DOHH2 (cell line): Measurements from ENCODE around the gene UNC50.

Experiments
- H3F3A ChIP-seq: fragments of 200-600 bp; sonication (generic), shearing (Covaris generic); 2 replicates; pipeline ENCODE4 v1.6.0; 2016; ENCODE audit warnings: antibody characterized with exemption, mild to moderate bottlenecking; ENCODE audit not compliant: control insufficient read depth, insufficient read depth
- H3K27ac ChIP-seq: fragments of 200-600 bp; sonication (generic); 2 replicates; pipeline ENCODE4 v1.5.1; 2014; ENCODE audit warnings: low read depth, mild to moderate bottlenecking, low read length, moderate library complexity
- H3K27me3 ChIP-seq: fragments of 200-600 bp; sonication (generic); 2 replicates; pipeline ENCODE4 v1.6.1; 2014; ENCODE audit warnings: mild to moderate bottlenecking, low read length, mixed read lengths; ENCODE audit not compliant: control insufficient read depth
- H3K36me3 ChIP-seq: fragments of 200-600 bp; sonication (generic); 2 replicates; pipeline ENCODE4 v1.6.1; 2014; ENCODE audit warnings: mild to moderate bottlenecking, low read length, moderate library complexity, mixed read lengths; ENCODE audit not compliant: control insufficient read depth
- H3K4me1 ChIP-seq: fragments of 200-600 bp; sonication (generic); 2 replicates; pipeline ENCODE4 v1.6.1; 2014; ENCODE audit warnings: mild to moderate bottlenecking, low read length, mixed read lengths; ENCODE audit not compliant: control insufficient read depth
- H3K4me2 ChIP-seq: fragments of 200-600 bp; sonication (generic); 2 replicates; pipeline ENCODE4 v1.6.0; 2014; ENCODE audit warnings: mild to moderate bottlenecking, low read length, moderate library complexity
- H3K4me3 ChIP-seq: fragments of 200-600 bp; sonication (generic); 2 replicates; pipeline ENCODE4 v1.5.1; 2014; ENCODE audit warnings: mild to moderate bottlenecking, low read length, mixed read lengths
- H3K79me2 ChIP-seq: fragments of 200-600 bp; sonication (generic); 2 replicates; pipeline ENCODE4 v1.6.1; 2014; ENCODE audit warnings: mild to moderate bottlenecking, low read length, mixed read lengths; ENCODE audit not compliant: control insufficient read depth
- H3K9me2 ChIP-seq: fragments of 200-600 bp; sonication (generic); replicated peaks from 2 replicates; pipeline ENCODE4 v1.6.1; 2014; ENCODE audit warnings: mild to moderate bottlenecking, low read length, mixed read lengths; ENCODE audit not compliant: control insufficient read depth
- H3K9me3 ChIP-seq: fragments of 200-600 bp; sonication (generic); 2 replicates; pipeline ENCODE4 v1.6.1; 2014; ENCODE audit warnings: antibody characterized with exemption, low read length, mixed read lengths; ENCODE audit not compliant: control insufficient read depth, insufficient read depth
- H4K20me1 ChIP-seq: fragments of 200-600 bp; sonication (generic); 2 replicates; pipeline ENCODE4 v1.6.0; 2014; ENCODE audit warnings: low read depth, mild to moderate bottlenecking, antibody characterized with exemption, low read length, moderate library complexity; ENCODE audit not compliant: control insufficient read depth, insufficient read depth
- EZH2phosphoT487 ChIP-seq: fragments of 200-600 bp; sonication (generic); IDR thresholded peaks from 2 replicates; pipeline ENCODE4 v1.6.1; 2017; ENCODE audit warnings: borderline replicate concordance, mild to moderate bottlenecking, antibody characterized with exemption, low read length, moderate library complexity, mixed read lengths
- TF ChIP-seq, protein P1 (sequence below): fragments of 200-600 bp; sonication (generic); IDR thresholded peaks from one replicate; pipeline ENCODE4 v1.5.1; 2014; ENCODE audit warnings: antibody characterized with exemption, mild to moderate bottlenecking, low read depth, low read length; ENCODE audit not compliant: poor library complexity, severe bottlenecking

The UNC50 gene

DNA sequence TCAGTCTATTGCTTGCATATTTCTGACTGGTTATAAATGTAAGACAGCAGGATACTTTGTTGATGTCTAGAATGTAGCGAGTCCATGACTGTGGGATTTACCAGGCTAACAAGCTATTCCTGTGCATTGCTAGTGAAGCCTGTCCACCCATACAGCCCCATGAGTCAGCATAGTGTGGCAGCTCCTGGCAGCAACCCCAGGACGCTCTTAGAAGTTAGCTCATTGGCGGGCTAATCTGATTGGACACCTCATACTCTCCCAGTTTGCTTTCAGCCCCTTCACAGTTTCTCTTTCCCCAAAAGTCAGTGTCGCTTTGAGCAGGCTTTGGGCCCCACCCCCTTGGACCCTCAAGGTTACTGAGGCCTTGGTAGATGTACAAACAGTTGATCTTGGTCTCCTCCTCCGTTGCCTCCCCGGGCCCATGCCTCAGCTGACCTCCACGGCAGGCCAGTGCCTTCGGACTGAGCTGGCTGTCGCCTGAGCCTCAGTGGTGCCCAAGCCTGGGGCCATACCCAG is 48.1 kb upstream of the UNC50 start:
- no peaks in the 10 kb centered on the region for H3F3A ChIP-seq
- H3K27ac ChIP-seq, result no peak overlapping the region
- H3K4me3 ChIP-seq, result no peak overlapping the region
- no peak overlapping the region for H3K4me2 ChIP-seq
- H4K20me1 ChIP-seq, result no peaks in the 10 kb centered on the region
- H3K27me3 ChIP-seq, result no peaks in the 10 kb centered on the region
- no peak for TF ChIP-seq EZH2phosphoT487
- TF ChIP-seq, protein P1, sequence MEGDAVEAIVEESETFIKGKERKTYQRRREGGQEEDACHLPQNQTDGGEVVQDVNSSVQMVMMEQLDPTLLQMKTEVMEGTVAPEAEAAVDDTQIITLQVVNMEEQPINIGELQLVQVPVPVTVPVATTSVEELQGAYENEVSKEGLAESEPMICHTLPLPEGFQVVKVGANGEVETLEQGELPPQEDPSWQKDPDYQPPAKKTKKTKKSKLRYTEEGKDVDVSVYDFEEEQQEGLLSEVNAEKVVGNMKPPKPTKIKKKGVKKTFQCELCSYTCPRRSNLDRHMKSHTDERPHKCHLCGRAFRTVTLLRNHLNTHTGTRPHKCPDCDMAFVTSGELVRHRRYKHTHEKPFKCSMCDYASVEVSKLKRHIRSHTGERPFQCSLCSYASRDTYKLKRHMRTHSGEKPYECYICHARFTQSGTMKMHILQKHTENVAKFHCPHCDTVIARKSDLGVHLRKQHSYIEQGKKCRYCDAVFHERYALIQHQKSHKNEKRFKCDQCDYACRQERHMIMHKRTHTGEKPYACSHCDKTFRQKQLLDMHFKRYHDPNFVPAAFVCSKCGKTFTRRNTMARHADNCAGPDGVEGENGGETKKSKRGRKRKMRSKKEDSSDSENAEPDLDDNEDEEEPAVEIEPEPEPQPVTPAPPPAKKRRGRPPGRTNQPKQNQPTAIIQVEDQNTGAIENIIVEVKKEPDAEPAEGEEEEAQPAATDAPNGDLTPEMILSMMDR, result no peak
- H3K9me2 ChIP-seq, result no peaks in the 10 kb centered on the region
- peaks cover 31% of the 10 kb centered on the region for H3K4me1 ChIP-seq
- H3K79me2 ChIP-seq, result no peaks in the 10 kb centered on the region
- no peaks in the 10 kb centered on the region for H3K9me3 ChIP-seq
- H3K36me3 ChIP-seq, result peaks cover 5% of the 10 kb centered on the region; the same call in 1 of the 2 replicates

GRCh38 chr2:98561018-98561417 is 47.4 kb upstream of the UNC50 start:
- no peaks in the 10 kb centered on the region for H3K9me2 ChIP-seq
- no peaks in the 10 kb centered on the region for H3K9me3 ChIP-seq
- peaks cover 26% of the 10 kb centered on the region for H3K4me1 ChIP-seq
- H3K4me2 ChIP-seq, result no peak overlapping the region
- H3K79me2 ChIP-seq, result no peaks in the 10 kb centered on the region
- no peak for TF ChIP-seq EZH2phosphoT487
- TF ChIP-seq, protein P1, result no peak
- no peaks in the 10 kb centered on the region for H3K27me3 ChIP-seq
- H3K36me3 ChIP-seq, result peaks cover under 1% of the 10 kb centered on the region; the same call in 1 of the 2 replicates
- no peak overlapping the region for H3K4me3 ChIP-seq
- H3F3A ChIP-seq, result no peaks in the 10 kb centered on the region
- no peak overlapping the region for H3K27ac ChIP-seq
- H4K20me1 ChIP-seq, result no peaks in the 10 kb centered on the region

GRCh38 chr2:98561902-98562695 is 46.3 kb upstream of the UNC50 start:
- no peak for TF ChIP-seq EZH2phosphoT487
- TF ChIP-seq, protein P1, result no peak
- H3K4me2 ChIP-seq, result no peak overlapping the region
- H3K27me3 ChIP-seq, result no peaks in the 10 kb centered on the region
- H3K36me3 ChIP-seq, result no peaks in the 10 kb centered on the region
- no peaks in the 10 kb centered on the region for H3K9me3 ChIP-seq
- H3K4me1 ChIP-seq, result peaks cover 15% of the 10 kb centered on the region
- no peaks in the 10 kb centered on the region for H4K20me1 ChIP-seq
- H3K9me2 ChIP-seq, result no peaks in the 10 kb centered on the region
- H3K4me3 ChIP-seq, result no peak overlapping the region
- no peak overlapping the region for H3K27ac ChIP-seq
- H3F3A ChIP-seq, result no peaks in the 10 kb centered on the region
- H3K79me2 ChIP-seq, result no peaks in the 10 kb centered on the region
